ENCODE data around the gene GRIA3. TPM values are rescaled to one million over a fixed set of nuclear protein-coding genes. Genes with fewer than 3 reads are reported as not detected.

GRIA3 gene
- total RNA-seq, 1 donor from 2014 or later: 18.6 TPM

- DNase-seq (ENCODE audit: low read depth) (peak; percentile 67), FAIRE-seq (peak; percentile 82)
- Histone ChIP-seq H3K4me1 (ENCODE audit: insufficient read depth, low read length) (no peaks in the 10 kb centered on the region), H3K79me2 (ENCODE audit: insufficient read depth, low read length) (no peaks in the 10 kb centered on the region), H3K9me3 (ENCODE audit: insufficient read depth, low read depth, low read length) (no peaks in the 10 kb centered on the region), H2AFZ (ENCODE audit: low read depth, low read length) (no peak overlapping the region), H4K20me1 (ENCODE audit: insufficient read depth, low read length) (no peaks in the 10 kb centered on the region), H3K27ac (ENCODE audit: low read depth, low read length) (no peak overlapping the region), H3K36me3 (ENCODE audit: insufficient read depth, low read length) (no peaks in the 10 kb centered on the region), H3K4me3 (ENCODE audit: insufficient read depth, low read depth, low read length) (no peak overlapping the region), H3K4me2 (ENCODE audit: low read length) (peak overlapping the region; percentile 46), H3K27me3 (ENCODE audit: insufficient read depth, low read length) (no peaks in the 10 kb centered on the region), H3K9ac (ENCODE audit: low read length) (no peak overlapping the region)
- TF ChIP-seq EZH2 (IDR thresholded peaks at IDR 0.05; ENCODE audit: insufficient read depth, low read length) (no peak), CTCF (IDR thresholded peaks at IDR 0.05; ENCODE audit: insufficient read depth, low read depth, low read length) (no peak)
- Mint-ChIP-seq H3K4me1 (ENCODE audit: low read depth, unreplicated experiment) (peaks cover 2% of the 10 kb centered on the region), H3K27ac (ENCODE audit: unreplicated experiment) (no peak overlapping the region), H3K27me3 (ENCODE audit: low read depth, unreplicated experiment) (no peaks in the 10 kb centered on the region), H3K36me3 (ENCODE audit: low read depth, unreplicated experiment) (no peaks in the 10 kb centered on the region), H3K9me3 (ENCODE audit: unreplicated experiment) (no peaks in the 10 kb centered on the region), H3K4me3 (ENCODE audit: unreplicated experiment) (no peak overlapping the region)
Observed at GRCh38 chrX:123481913-123482851, 298.1 kb downstream of the GRIA3 start.

- Histone ChIP-seq H3K4me1 (ENCODE audit: insufficient read depth, low read length) (peaks cover 6% of the 10 kb centered on the region), H4K20me1 (ENCODE audit: insufficient read depth, low read length) (no peaks in the 10 kb centered on the region), H3K27ac (ENCODE audit: low read depth, low read length) (no peak overlapping the region), H3K79me2 (ENCODE audit: insufficient read depth, low read length) (no peaks in the 10 kb centered on the region), H3K4me3 (ENCODE audit: insufficient read depth, low read depth, low read length) (no peak overlapping the region), H3K9ac (ENCODE audit: low read length) (no peak overlapping the region), H3K27me3 (ENCODE audit: insufficient read depth, low read length) (no peaks in the 10 kb centered on the region), H3K4me2 (ENCODE audit: low read length) (no peak overlapping the region), H3K36me3 (ENCODE audit: insufficient read depth, low read length) (no peaks in the 10 kb centered on the region), H2AFZ (ENCODE audit: low read depth, low read length) (no peak overlapping the region), H3K9me3 (ENCODE audit: insufficient read depth, low read depth, low read length) (no peaks in the 10 kb centered on the region)
- Mint-ChIP-seq H3K4me3 (ENCODE audit: unreplicated experiment) (no peak overlapping the region), H3K27ac (ENCODE audit: unreplicated experiment) (no peak overlapping the region), H3K36me3 (ENCODE audit: low read depth, unreplicated experiment) (no peaks in the 10 kb centered on the region), H3K4me1 (ENCODE audit: low read depth, unreplicated experiment) (peaks cover 18% of the 10 kb centered on the region), H3K9me3 (ENCODE audit: unreplicated experiment) (no peaks in the 10 kb centered on the region), H3K27me3 (ENCODE audit: low read depth, unreplicated experiment) (no peaks in the 10 kb centered on the region)
- no peak for TF ChIP-seq CTCF (IDR thresholded peaks at IDR 0.05; ENCODE audit: insufficient read depth, low read depth, low read length)
- no peak for TF ChIP-seq EZH2 (IDR thresholded peaks at IDR 0.05; ENCODE audit: insufficient read depth, low read length)
- DNase-seq (ENCODE audit: low read depth) (no peak), FAIRE-seq (peak; percentile 32)
Observed at GRCh38 chrX:123486297-123486696, 302.2 kb downstream of the GRIA3 start.

- Histone ChIP-seq H3K4me3 (ENCODE audit: insufficient read depth, low read depth, low read length) (no peak overlapping the region), H3K27me3 (ENCODE audit: insufficient read depth, low read length) (no peaks in the 10 kb centered on the region), H3K4me1 (ENCODE audit: insufficient read depth, low read length) (peaks cover 6% of the 10 kb centered on the region), H3K27ac (ENCODE audit: low read depth, low read length) (no peak overlapping the region), H3K79me2 (ENCODE audit: insufficient read depth, low read length) (no peaks in the 10 kb centered on the region), H4K20me1 (ENCODE audit: insufficient read depth, low read length) (no peaks in the 10 kb centered on the region), H2AFZ (ENCODE audit: low read depth, low read length) (no peak overlapping the region), H3K4me2 (ENCODE audit: low read length) (no peak overlapping the region), H3K9me3 (ENCODE audit: insufficient read depth, low read depth, low read length) (no peaks in the 10 kb centered on the region), H3K36me3 (ENCODE audit: insufficient read depth, low read length) (no peaks in the 10 kb centered on the region), H3K9ac (ENCODE audit: low read length) (no peak overlapping the region)
- Mint-ChIP-seq H3K9me3 (ENCODE audit: unreplicated experiment) (no peaks in the 10 kb centered on the region), H3K27me3 (ENCODE audit: low read depth, unreplicated experiment) (no peaks in the 10 kb centered on the region), H3K36me3 (ENCODE audit: low read depth, unreplicated experiment) (no peaks in the 10 kb centered on the region), H3K4me1 (ENCODE audit: low read depth, unreplicated experiment) (peaks cover 18% of the 10 kb centered on the region), H3K4me3 (ENCODE audit: unreplicated experiment) (no peak overlapping the region), H3K27ac (ENCODE audit: unreplicated experiment) (no peak overlapping the region)
- TF ChIP-seq EZH2 (IDR thresholded peaks at IDR 0.05; ENCODE audit: insufficient read depth, low read length): no peak
- no peak for TF ChIP-seq CTCF (IDR thresholded peaks at IDR 0.05; ENCODE audit: insufficient read depth, low read depth, low read length)
- DNase-seq (ENCODE audit: low read depth): peak; percentile 25
- peak; percentile 73 for FAIRE-seq
Observed at GRCh38 chrX:123487236-123487635, 303.2 kb downstream of the GRIA3 start.
